ENCODE data around the gene OR2H1.

The OR2H1 gene

DNA sequence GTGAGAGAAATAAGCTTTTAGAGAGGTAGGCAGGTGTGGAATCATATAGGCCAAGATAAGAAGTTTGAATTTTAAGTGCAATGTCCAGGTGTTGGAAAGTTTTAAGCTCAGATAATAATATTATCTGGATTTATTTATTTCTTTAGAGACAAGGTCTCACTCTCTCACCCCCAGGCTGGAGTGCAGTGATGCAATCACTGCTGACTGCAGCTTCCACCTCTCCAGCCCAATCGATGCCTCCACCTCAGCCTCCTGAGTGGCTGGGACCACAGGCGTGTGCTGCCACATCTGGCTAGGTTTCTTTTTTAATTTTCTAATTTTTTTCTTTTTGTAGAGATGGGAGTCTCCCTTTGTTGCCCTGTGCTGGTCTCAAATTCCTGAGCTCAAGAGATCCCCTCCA is 36.3 kb downstream of the OR2H1 start:
- TF ChIP-seq TAF1 (IDR thresholded peaks at IDR 0.05; ENCODE audit: borderline replicate concordance, insufficient read depth, low read length) (no peak), POLR2AphosphoS5 (IDR thresholded peaks at IDR 0.05; ENCODE audit: low read depth, low read length) (no peak), SIN3A (IDR thresholded peaks at IDR 0.05; ENCODE audit: borderline replicate concordance, insufficient read depth, low read length) (no peak), FOXP2 (optimal IDR thresholded peaks at IDR 0.05; ENCODE audit: borderline replicate concordance, extremely low read depth, extremely low read length, insufficient read depth) (no peak)
- TF ChIP-seq, protein P1, sequence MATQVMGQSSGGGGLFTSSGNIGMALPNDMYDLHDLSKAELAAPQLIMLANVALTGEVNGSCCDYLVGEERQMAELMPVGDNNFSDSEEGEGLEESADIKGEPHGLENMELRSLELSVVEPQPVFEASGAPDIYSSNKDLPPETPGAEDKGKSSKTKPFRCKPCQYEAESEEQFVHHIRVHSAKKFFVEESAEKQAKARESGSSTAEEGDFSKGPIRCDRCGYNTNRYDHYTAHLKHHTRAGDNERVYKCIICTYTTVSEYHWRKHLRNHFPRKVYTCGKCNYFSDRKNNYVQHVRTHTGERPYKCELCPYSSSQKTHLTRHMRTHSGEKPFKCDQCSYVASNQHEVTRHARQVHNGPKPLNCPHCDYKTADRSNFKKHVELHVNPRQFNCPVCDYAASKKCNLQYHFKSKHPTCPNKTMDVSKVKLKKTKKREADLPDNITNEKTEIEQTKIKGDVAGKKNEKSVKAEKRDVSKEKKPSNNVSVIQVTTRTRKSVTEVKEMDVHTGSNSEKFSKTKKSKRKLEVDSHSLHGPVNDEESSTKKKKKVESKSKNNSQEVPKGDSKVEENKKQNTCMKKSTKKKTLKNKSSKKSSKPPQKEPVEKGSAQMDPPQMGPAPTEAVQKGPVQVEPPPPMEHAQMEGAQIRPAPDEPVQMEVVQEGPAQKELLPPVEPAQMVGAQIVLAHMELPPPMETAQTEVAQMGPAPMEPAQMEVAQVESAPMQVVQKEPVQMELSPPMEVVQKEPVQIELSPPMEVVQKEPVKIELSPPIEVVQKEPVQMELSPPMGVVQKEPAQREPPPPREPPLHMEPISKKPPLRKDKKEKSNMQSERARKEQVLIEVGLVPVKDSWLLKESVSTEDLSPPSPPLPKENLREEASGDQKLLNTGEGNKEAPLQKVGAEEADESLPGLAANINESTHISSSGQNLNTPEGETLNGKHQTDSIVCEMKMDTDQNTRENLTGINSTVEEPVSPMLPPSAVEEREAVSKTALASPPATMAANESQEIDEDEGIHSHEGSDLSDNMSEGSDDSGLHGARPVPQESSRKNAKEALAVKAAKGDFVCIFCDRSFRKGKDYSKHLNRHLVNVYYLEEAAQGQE (IDR thresholded peaks at IDR 0.05; ENCODE audit: insufficient read depth in 1 of 2, low read depth in 2 of 2, low read length in 2 of 2): no peak

DNA sequence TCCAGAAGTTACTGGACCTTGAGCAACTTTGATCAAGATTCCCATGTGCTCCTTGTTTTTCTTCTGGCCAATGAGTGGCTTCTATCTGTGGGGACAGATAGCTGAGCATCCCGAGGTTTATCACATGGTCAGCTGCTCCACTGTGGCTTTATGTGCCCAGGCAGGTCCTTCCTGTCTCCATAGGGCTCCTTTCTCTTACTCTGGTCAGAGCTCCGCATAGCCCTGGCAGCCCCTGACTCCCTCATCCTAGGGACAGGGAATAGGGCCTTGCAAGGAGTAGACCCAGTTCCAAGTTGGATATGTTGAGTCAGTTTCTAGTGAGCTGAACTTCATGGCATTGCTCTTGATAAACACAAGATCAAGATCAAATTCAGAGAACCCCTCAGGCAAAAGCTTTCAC is 37.2 kb downstream of the OR2H1 start:
- TF ChIP-seq, protein P1 (IDR thresholded peaks at IDR 0.05; ENCODE audit: insufficient read depth in 1 of 2, low read depth in 2 of 2, low read length in 2 of 2): no peak
- TF ChIP-seq POLR2AphosphoS5 (IDR thresholded peaks at IDR 0.05; ENCODE audit: low read depth, low read length): no peak
- no peak for TF ChIP-seq SIN3A (IDR thresholded peaks at IDR 0.05; ENCODE audit: borderline replicate concordance, insufficient read depth, low read length)

DNA sequence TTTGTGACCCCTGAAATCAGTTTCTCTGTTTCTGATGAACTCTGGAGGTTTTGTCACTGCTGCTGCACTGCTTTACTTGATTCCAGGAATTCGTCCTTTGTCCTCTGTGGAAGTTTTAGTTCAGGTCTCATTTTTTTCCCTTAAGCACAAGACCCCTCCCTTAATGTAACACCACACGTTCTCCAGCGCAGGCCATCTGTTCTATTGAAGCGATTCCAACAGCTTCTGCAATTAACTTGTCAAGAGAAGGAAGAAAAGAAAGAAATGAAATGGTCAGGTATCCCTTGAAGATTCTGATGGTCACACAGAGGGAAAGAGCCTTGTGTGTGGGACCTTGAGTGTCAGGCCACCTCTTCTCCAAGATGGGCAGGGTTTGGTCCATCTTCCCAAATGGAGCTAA is 38.6 kb downstream of the OR2H1 start:
- TF ChIP-seq FOXP2 (optimal IDR thresholded peaks at IDR 0.05; ENCODE audit: borderline replicate concordance, extremely low read depth, extremely low read length, insufficient read depth) (no peak), POLR2AphosphoS5 (IDR thresholded peaks at IDR 0.05; ENCODE audit: low read depth, low read length) (no peak), SIN3A (IDR thresholded peaks at IDR 0.05; ENCODE audit: borderline replicate concordance, insufficient read depth, low read length) (no peak), TAF1 (IDR thresholded peaks at IDR 0.05; ENCODE audit: borderline replicate concordance, insufficient read depth, low read length) (no peak)
- TF ChIP-seq, protein P1 (IDR thresholded peaks at IDR 0.05; ENCODE audit: insufficient read depth in 1 of 2, low read depth in 2 of 2, low read length in 2 of 2): no peak

DNA sequence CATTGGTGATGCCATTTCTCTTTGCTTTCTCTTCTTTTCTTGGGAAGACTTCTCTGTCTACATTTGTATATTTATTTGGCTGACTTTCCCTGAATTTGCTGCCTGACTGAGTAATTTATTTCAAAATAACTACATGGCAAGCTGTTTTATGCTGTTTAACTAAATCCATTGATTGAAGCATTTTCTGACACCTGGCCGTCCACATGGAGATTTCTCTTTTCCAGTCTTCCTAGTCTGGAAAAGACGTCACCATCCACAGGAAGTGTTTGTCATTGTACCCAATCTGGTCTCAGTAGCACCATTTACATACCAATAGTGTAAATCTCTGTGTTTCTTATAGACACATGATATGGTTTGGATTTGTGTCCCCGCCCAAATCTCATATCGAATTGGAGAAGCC is 40.0 kb downstream of the OR2H1 start:
- TF ChIP-seq TAF1 (IDR thresholded peaks at IDR 0.05; ENCODE audit: borderline replicate concordance, insufficient read depth, low read length): no peak
- TF ChIP-seq SIN3A (IDR thresholded peaks at IDR 0.05; ENCODE audit: borderline replicate concordance, insufficient read depth, low read length): no peak
- no peak for TF ChIP-seq POLR2AphosphoS5 (IDR thresholded peaks at IDR 0.05; ENCODE audit: low read depth, low read length)
- TF ChIP-seq FOXP2 (optimal IDR thresholded peaks at IDR 0.05; ENCODE audit: borderline replicate concordance, extremely low read depth, extremely low read length, insufficient read depth): no peak
- TF ChIP-seq, protein P1 (IDR thresholded peaks at IDR 0.05; ENCODE audit: insufficient read depth in 1 of 2, low read depth in 2 of 2, low read length in 2 of 2): no peak

DNA sequence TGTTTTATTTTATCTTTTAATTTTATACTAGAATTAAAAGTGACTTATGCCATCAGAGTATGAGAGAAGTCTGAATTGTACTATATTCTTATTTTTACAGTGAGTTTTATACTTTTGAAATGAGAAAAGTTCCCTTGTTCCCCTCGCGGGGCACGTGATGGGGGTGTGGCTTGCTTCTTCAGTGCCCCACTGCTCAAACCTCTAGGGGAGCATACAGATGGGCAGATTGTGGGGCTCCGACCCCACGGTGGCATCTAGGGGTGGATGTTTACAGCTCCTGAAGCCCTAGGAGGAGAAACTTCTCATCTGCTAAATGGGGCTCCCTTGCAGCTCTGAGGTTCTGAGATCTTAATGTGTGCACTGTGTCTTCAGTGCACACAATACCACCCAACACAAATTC is 42.7 kb downstream of the OR2H1 start:
- TF ChIP-seq FOXP2 (optimal IDR thresholded peaks at IDR 0.05; ENCODE audit: borderline replicate concordance, extremely low read depth, extremely low read length, insufficient read depth) (no peak), SIN3A (IDR thresholded peaks at IDR 0.05; ENCODE audit: borderline replicate concordance, insufficient read depth, low read length) (no peak), POLR2AphosphoS5 (IDR thresholded peaks at IDR 0.05; ENCODE audit: low read depth, low read length) (no peak), TAF1 (IDR thresholded peaks at IDR 0.05; ENCODE audit: borderline replicate concordance, insufficient read depth, low read length) (no peak)
- TF ChIP-seq, protein P1 (IDR thresholded peaks at IDR 0.05; ENCODE audit: insufficient read depth in 1 of 2, low read depth in 2 of 2, low read length in 2 of 2): no peak
